HG03460 (cell line): Measurements from ENCODE around the gene MGAT5.
A peak's percentile ranks its signal among the peaks of the same experiment; 100 is the strongest.

Experiments used
- ATAC-seq: cut with Tn5 transposase; IDR thresholded peaks from one replicate; pipeline ENCODE4 v1.9.1; 2021; ENCODE audit not compliant: unreplicated experiment

The MGAT5 gene

DNA sequence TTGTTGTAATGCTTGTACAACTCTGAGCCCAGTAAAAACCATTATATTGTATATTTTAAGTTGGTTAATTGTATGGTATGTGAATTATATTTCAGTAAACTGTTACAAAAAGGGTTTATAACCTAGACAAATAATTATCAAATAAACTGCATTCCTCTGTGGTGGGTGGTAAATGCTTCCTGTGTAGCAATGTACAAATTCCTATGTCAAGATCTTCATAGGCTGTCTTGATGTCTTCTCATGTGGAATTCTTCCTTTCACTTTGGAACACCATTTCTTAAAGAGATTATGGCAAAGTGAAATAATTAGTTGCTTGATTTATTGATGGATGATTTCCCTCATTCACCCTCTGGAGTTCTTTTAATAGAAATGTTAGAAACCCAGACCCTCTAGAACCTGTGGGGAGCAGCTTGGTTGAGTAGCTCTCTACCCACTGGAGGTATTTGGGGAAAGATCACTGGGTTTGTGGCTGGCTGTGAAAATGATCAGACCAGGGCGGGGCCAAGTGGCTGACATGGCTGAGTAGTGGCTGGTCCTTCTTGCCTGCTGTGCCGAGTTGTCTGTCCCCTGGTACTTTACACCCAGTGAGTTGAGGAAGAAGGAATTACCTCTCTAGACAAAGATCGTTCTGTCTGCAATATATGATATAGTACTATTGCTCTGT, 22.4 kb upstream of the MGAT5 start:
- no peak for ATAC-seq

DNA sequence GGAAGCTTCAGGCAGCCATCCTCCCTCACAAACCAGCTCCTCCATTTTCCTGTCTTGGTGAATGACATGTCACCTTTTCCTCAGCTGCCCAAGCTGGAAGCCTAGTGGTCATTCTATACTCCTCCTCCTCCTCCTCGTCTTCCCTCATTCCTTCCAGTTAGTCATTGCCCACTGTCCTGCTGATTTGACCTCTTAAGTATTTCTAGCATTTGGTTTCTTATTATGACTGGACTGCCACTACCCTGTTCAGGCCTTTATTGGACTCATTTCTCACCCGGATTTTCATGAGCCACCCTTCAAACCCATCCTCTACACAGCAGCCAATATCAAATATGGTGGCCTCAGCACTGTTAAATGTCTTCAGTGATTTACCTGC, 21.9 kb upstream of the MGAT5 start:
- ATAC-seq, result no peak

DNA sequence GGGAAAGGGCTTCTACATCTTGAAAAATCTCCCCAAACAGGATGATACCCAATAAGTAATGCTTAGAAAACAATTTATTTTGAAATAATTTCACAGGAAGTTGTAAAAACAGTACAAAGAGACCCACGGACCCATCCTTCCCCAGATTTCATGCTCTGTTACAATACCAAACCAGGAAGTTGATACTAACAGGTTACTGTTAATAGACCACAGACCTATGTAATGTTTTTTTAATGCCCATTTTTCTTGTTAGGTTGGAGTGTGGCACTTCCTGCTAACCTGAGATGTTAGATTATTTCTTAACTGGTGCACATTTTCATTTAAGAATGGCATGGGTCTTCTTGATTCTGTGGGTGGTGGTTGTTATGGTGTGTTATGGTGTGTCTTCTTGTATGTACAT, 21.4 kb upstream of the MGAT5 start:
- peak; percentile 32 for ATAC-seq

DNA sequence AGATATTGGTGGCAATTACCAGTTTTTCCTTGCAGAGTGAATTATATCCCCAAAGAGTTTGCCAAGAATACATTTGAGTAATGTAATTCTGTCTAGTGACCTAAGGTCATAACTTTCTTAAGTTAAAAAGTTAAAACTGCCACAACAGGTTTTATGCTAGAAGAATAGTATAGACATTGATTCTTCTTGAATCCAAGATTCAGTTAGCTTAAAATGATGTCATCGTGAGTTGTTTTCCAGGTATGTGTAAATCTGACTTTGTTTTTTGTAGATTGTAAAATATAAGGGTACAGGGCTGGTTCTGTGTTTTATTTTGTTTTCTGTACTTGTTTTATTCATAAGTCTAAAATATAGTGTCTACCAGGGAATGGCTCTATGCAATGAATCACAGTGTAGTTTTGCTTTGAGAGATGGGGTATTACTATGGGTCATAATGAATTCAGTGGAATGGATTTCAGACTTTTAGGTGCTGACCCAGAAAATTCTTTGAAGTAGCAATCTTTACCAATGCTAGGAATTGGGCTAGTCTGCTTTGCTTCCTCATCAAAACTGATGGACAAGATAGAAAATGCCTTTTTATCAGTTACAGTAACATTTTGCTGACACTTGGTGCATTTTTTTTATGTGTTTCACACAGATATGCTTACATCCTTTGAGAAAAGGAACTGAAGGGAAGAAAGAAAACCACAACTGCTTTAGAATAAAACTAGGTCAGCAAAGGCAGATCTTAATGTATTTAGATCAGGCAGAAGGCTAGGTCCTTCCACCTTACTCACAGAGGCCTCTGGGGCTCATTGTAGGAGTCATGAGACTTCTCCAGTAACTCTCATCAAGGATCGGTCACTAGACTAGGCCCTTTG, 20.8 kb upstream of the MGAT5 start:
- ATAC-seq, result peak; percentile 39

DNA sequence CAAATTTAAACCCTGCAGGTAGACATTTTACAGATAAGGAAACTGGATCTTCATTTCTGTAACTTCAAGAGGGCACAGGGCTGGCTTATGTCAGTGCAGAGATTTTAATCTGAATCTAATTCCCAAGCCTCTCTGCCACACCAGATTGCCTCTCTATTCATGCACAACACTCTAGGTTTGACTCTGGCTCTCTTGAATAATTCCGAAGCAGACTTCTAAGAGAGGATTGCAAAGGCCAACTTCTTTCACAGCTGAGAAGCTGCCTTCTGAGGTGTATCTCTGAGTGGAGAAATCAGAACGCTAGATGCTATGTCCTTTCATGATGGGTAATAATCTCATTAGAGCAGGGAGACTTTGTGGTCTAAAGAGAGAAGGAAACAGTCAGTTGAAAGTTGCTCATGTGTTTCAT, 20.1 kb upstream of the MGAT5 start:
- ATAC-seq, result peak; percentile 62

DNA sequence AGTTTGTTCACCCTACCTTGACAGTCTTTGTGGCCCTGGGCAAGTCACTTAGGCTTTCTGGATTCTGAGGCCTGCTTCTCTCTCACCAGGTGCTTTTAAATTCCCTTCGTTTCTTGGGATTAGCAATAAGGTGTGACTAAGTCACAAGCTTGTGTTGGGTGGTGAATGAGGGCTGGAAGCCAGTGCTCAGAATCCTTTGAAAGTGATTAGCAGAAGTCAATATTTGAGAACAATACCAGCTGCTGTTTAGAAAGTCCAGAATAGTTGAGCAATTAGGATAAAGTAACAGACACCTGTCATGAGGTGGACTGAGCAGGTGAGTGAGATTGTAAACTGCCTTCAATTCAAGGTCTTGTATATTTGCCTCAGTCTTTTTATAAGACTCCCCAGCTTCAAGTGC, 19.3 kb upstream of the MGAT5 start:
- ATAC-seq, result no peak

DNA sequence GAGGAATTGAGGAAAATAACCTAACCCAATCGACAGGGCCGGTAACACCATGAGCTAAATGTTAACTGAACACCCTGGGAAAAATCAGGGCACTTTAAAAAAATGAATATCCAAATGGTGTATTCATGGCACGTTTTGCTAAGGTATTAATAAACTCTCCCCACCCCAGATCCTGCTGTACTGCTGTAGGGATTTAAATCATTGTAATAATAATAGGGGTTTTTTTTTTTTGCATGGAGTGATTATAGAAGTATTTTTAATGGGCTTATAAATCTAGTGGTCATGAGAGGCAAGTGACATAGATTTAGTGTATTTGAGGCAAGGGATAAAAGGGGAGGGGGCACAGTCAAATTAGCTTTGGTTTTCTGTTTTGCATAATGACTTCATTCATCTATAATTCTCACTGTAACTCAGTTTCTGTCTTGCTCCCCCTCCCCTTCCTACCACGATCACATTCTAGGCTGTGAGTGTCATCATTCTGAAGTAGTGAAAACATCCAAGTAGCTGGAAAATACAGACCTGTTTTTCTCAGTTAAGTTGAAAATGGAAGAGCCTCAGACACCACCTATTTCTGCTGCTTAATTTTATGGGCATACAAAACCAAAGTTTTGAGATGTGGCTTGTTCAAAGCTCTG, 18.2 kb upstream of the MGAT5 start:
- ATAC-seq, result no peak

DNA sequence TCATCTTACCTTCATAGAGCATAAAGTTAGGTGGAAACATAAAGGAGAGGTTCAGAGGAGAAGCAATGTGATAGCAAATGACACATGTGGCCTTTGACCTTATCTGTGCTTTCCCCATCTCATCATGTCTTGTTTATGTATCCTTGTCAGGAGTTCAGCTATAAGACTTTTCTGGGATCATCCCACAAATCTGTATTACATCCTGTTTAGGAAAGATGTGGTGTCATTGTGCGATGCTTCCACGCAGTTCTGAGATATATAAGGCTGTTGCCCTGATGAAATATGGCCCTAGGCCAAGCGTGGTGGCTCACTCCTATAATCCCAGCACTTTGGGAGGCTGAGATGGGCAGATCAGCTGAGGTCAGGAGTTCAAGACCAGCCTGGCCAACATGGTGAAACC, 15.5 kb upstream of the MGAT5 start:
- ATAC-seq, result no peak

DNA sequence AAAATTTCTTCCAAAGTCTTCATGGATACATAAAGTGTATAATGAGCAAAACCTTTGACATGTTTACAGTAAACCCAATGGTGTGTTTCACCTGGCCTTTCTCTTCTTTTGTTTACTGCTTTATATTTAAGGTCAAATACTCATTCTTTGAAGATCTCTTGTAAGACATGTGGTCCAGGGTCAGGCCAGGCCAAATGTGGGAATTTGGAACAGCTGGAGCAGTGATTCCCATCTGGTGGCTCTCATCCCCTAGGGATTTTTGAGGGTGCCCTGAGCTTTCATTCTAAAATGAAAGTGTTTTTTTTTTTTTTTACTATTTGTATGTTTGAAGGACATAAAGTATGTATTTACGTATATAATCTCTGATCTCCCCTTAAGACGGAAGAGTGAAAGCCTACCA, 13.8 kb upstream of the MGAT5 start:
- ATAC-seq, result no peak

DNA sequence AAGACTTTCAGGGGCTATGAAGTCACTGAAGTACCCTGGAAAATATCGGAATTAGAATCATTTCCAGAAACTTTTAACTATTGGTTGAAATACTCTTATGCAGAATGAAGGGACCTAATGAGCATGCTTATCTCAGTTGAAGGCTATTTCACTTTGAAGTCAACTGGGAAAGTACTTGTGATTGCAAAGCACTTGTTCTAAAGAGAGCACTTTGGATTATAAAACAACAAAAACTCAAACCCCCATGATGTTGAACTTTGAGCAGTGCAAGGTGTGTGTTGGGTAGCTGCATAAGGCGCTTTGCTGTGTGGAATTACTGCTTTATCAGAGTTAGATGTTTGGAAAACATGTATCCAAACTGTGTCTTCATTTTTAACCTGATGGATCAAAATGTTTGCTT, 12.0 kb upstream of the MGAT5 start:
- no peak for ATAC-seq

DNA sequence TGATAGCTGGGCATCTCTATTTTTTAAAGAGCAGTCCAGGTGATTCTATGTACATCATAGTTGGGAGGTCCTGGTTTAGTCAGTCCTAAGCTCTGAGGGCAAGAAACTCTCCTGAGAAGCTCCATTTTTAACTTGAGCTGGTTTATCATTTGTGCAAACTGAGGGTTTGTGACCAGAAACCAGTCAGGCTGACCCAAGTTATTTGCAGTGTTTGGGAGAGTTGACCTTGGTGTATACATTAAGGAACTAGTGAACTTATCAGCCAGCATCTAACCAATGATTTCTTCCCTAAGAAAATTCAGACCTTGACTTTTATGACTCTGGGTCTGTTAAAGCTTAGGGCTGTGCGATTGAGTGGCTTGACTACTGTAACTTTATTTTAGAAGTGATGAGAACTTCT, 10.6 kb upstream of the MGAT5 start:
- no peak for ATAC-seq

DNA sequence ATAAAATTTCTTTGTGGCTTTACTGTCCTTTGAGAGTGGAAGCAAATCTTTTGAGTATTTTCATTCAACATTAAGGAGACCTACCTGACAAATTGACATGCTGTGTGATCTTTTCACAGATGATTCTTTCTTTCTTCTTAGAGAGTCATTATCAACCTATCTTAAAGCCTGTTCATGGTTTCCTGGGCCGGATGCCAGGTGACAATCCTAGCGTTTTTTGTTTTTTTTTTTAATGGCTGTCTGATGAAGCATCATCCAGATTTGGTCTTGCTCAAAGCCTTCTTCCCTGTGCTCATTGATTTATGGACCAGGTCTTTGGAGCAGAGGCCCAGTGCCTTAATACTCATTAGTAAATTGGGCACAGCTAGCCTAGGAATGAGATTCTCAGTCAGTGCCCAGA, 9.8 kb upstream of the MGAT5 start:
- no peak for ATAC-seq

DNA sequence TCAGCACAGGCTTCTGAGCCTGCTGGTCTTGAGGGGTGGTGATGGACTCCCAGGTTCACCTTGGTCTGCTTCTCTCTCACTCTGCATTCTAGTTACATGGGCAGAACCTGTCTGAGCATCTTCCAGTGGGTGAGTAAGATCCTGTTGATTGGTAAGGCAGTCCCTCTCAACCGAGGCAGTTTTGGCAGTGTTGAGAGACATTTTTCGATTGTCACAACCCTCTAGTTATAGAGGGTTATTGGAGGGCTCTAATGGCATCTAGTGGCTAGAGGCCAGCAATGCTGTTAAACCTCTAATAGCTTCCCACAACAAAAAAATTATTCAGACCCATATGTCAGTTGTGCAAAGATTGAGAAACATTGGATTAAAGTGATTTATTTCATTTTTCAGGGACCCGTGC, 9.3 kb upstream of the MGAT5 start:
- ATAC-seq, result no peak

DNA sequence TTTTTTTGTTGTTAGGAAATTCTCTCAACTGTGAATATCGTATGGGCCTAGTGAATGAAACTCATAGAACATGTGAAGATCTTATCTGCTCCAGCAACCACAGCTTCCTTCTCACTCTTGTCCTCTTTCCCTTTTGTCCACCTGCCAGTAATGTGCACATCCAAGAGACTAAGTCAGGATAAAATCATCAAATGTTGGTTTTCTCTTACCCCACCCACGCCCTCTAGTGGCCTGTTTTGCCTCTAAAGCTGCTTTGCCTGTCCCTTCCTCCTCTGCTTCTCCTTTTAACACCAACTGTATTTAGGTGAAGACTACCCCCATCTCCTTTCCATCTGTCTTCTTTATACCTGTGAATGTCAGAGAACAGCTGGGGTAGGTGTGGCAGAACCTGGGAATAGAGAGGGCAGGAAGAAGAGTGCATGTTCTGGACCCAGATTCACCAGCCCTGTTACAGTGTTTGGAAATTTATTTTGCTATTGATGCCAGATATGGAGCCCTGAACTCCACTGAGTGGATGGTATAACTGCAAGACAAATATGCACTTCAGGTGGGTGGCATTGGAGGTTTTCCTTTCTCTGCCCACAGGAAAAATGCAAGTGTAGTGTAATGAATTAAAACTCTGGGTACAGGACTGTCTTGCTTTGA, 8.4 kb upstream of the MGAT5 start:
- no peak for ATAC-seq

DNA sequence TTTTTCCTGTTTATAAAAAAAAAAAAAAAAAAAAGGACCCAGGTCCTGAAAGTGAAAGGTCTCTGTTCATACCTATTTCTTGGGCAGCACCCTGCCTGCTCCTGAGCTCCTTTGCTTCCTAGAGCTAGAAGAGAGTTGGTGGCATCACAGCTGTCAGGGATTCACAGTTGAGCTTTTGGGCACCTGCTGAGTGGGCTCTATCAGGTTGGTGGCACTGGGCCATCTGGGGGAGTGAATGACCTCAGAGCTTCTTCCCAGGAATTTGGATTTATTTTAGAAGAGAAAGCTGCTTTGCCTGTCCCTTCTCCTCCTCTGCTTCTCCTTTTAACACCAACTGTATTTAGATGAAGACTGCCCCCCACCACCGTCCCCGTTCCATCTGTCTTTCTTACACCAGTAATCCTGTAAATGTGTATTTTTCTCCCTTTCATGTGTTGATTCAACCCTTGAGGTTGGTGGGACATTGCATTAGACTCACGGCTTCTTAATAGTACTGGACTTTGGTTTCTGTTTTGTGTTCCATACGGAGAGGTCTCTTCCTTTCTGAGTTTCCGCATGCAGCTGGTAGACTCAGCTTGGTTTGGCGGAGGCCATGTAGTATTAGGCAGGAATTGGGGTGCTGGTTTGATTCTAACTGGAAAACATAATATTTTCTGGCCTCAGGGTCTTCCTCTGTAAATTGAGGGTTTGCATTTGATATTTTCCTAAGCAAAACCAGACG, 7.6 kb upstream of the MGAT5 start:
- ATAC-seq, result no peak

DNA sequence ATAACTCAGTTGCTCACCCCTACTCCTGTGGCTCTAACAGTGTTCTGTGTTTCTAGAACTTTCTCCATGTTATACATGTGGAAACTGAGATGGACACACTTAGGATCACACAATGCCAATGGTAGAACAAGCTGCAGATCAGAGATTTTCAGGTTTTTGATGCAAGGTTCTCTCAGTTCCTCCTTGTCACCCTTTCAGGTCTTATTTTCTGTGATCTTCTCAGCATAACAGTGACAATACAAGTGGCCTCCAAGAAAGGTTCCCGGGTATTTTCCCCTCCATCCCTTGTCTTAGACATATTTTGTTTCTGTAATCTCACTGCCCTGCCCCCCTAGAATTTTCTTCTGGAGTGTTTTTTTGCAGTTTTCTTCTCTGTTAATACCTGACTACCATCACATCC, 6.2 kb upstream of the MGAT5 start:
- peak; percentile 44 for ATAC-seq

DNA sequence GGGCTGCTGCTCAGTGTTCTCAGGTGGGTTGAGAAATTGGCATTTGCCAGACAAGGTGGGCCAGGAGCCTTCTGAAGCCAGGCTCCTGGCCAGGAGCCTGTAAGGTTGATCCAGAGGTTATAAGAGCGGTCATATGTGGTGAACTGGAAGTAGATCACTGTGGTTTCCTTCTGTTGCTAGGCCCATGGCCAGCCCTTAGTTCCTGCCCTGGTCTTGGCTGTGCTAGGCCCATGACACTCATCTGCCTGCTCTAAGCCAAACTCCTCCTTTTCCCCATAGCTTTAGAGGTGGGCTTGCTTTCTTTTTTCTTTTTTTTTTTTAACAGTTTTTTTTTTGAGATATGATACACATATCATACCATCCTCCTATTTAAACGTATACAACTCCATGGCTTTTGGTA, 5.0 kb upstream of the MGAT5 start:
- no peak for ATAC-seq

DNA sequence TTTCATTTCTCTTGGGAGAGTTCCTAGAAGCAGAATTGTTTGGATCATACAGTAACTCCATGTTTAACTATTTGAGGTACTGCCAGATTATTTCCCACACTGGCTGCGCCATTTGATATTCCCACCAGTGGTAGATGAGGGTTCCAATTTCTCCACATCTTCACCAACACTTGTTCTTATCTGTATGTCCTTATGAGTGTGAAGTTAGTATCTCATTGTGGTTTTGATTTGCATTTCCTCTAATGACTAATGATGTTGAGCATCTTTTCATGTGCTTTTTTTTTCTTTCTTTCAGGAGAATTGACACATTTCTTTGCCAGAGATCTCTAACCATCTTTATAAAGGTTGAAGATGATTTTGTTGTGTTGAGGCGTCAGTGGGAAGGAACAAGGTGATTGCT, 4.1 kb upstream of the MGAT5 start:
- no peak for ATAC-seq

DNA sequence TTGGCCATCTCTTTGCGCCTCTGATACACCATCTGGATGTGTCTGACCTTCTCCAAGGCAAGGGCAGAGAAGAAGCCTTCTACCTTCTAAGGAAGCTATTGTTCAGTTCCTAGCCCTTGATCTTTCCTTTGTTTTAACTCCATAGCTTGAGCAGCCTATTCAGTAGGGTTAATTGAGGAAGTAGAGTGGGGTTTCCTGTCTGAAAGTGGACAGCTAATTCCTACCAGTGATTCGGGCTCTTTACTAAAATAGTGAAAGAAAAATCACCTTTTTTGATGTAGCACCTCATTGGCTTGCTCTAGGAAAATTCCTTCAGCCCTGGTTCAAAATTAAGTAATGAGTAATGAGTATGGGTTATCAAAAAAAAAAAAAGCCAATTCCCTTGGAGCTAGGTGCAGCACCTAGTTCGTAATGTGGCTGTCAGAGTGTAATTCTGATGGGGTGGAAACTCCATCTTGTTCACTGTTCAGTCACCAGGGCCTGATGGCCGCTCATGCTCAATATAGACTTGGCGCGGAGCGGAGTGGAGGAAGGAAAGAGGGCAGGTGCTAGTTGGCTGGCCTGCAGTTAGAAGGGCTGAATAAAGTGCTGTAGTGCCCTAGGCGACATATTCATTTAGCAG, 2.9 kb upstream of the MGAT5 start:
- ATAC-seq, result no peak

DNA sequence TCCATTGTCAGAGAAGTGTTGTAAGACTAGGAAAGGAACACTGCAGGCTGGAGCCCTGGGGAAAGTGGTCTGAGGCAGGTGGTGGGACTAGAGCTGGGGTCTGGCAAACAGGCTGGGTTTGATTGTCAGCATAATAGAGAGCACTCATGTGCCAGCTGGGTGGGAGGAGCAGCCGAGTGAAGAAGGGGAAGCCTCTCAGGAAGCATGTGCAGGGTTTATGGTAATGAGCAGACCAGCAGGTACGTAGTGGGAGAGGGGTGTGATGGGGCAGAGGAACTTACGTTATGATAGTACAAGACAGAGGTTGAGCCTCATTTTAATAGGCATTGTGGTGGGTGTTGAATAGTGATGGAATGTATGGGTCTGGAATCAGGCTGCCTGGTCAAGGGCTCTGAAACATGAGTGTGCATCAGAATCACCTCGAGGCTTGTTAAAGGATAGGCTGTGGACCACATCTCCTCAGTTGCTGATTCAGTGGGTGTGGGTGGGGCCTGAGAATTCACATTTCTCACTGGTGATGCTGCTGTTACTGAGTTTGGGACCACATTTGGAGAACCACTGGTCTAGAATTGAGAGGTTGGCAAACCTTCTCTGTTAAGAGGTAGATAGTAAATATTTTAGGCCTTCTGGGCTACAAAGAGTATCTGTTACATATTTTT, 1.7 kb upstream of the MGAT5 start:
- ATAC-seq, result no peak
